ENCODE measurements around the gene TNKS2.

DNA sequence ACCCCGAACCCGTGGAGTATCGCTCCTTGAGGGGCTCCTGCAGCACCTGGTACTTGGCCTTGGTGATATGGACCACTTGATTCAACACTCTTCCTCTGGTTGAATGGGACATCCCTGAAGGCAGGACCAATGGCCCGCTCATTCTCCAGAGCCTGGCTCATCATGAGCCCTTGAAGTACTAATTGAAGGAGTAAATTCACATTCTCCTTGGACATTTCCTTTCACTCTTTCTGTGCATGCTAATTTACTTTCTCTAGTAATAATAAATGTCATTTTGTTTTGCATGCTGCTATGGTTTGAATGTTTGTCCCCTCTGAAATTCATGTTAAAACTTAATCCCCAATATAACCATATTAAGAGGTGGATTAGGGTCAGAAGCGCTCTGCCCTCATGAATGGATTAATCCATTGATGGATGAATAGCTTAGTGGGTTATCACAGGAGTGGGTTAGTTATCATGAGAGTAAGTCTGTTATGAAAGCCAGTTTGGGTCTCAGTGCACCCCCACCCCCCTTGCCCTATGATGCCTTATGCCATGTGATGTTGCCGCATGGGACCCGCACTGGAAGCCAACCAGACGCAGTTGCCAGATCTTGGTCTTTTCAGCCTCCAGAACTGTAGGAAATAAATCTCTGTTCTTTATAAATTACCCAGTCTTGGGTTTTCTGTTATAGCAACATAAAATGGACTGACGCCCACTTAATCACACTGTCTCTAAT is 87.3 kb downstream of the TNKS2 start:
- TF ChIP-seq, protein P1, sequence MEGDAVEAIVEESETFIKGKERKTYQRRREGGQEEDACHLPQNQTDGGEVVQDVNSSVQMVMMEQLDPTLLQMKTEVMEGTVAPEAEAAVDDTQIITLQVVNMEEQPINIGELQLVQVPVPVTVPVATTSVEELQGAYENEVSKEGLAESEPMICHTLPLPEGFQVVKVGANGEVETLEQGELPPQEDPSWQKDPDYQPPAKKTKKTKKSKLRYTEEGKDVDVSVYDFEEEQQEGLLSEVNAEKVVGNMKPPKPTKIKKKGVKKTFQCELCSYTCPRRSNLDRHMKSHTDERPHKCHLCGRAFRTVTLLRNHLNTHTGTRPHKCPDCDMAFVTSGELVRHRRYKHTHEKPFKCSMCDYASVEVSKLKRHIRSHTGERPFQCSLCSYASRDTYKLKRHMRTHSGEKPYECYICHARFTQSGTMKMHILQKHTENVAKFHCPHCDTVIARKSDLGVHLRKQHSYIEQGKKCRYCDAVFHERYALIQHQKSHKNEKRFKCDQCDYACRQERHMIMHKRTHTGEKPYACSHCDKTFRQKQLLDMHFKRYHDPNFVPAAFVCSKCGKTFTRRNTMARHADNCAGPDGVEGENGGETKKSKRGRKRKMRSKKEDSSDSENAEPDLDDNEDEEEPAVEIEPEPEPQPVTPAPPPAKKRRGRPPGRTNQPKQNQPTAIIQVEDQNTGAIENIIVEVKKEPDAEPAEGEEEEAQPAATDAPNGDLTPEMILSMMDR (IDR thresholded peaks at IDR 0.05; ENCODE audit: insufficient read depth, low read depth, low read length), result no peak
- no peak for TF ChIP-seq EZH2 (IDR thresholded peaks at IDR 0.05; ENCODE audit: insufficient read depth, low read length)
